CD14-positive monocyte (primary cell): ENCODE results near the gene COLQ. TPM values are rescaled to one million over a fixed set of nuclear protein-coding genes. Genes with fewer than 3 reads are reported as not detected.

Experiments
- DNase-seq, 3 donors: peaks; one replicate each; pipeline ENCODE4 v3.0.0-alpha.2; 2011 to 2022
- H2AFZ ChIP-seq: 2 replicates; pipeline ENCODE4 v1.6.0; 2012; ENCODE audit warnings: mild to moderate bottlenecking, low read depth, low read length, inconsistent platforms; ENCODE audit not compliant: insufficient read depth, poor library complexity, severe bottlenecking
- H3K27ac ChIP-seq, 2 donors: 1 replicate in 1 of 2; 2 replicates in 1 of 2; pipeline ENCODE4 v1.5.1; 2012 to 2013; ENCODE audit warnings: low read length in 2 of 2, control low read depth in 1 of 2, inconsistent platforms in 1 of 2, low read depth in 1 of 2, mild to moderate bottlenecking in 1 of 2
- H3K27me3 ChIP-seq, 2 donors: one replicate each; pipeline versions ENCODE4 v1.6.0 to v1.6.1; 2011 to 2013; ENCODE audit warnings: low read length in 2 of 2; ENCODE audit not compliant: control insufficient read depth in 2 of 2, insufficient read depth in 2 of 2
- H3K36me3 ChIP-seq, 2 donors: replicated peaks in 1 of 2; 1 replicate in 1 of 2; 2 replicates in 1 of 2; pipeline versions ENCODE4 v1.5.1 to v1.6.1; 2012 to 2013; ENCODE audit warnings: low read length in 2 of 2, control low read depth in 1 of 2, inconsistent platforms in 1 of 2, mild to moderate bottlenecking in 1 of 2; ENCODE audit not compliant: insufficient read depth in 2 of 2, control insufficient read depth in 1 of 2
- H3K4me1 ChIP-seq, 2 donors: 1 replicate in 1 of 2; 2 replicates in 1 of 2; pipeline versions ENCODE4 v1.5.1 to v1.6.1; 2012 to 2013; ENCODE audit warnings: low read length in 2 of 2, control low read depth in 1 of 2, inconsistent platforms in 1 of 2, mild to moderate bottlenecking in 1 of 2, moderate library complexity in 1 of 2; ENCODE audit not compliant: insufficient read depth in 2 of 2, control insufficient read depth in 1 of 2
- H3K4me2 ChIP-seq: replicated peaks from 2 replicates; pipeline ENCODE3; 2012; ENCODE audit warnings: low read length, moderate library complexity, mild to moderate bottlenecking; ENCODE audit not compliant: poor library complexity, severe bottlenecking; ENCODE audit errors: extremely low read depth
- H3K4me3 ChIP-seq, 3 experiments: fragments of 200-600 bp in 1 of 3; sonication (generic) in 1 of 3; replicated peaks in 1 of 3; 1 replicate in 2 of 3; 2 replicates in 1 of 3; pipeline ENCODE4 v1.5.1; 2011 to 2013; ENCODE audit warnings: low read length in 3 of 3, mild to moderate bottlenecking in 3 of 3, control low read depth in 2 of 3, low read depth in 2 of 3, inconsistent platforms in 1 of 3, moderate library complexity in 1 of 3
- H3K79me2 ChIP-seq: 2 replicates; pipeline ENCODE4 v1.6.0; 2012; ENCODE audit warnings: mild to moderate bottlenecking, control low read depth, inconsistent platforms, low read length, moderate library complexity; ENCODE audit not compliant: insufficient read depth
- H3K9ac ChIP-seq: 2 replicates; pipeline ENCODE4 v1.6.0; 2017; ENCODE audit warnings: low read length, mild to moderate bottlenecking; ENCODE audit not compliant: insufficient read depth, poor library complexity, severe bottlenecking
- H3K9me3 ChIP-seq, 2 donors: replicated peaks in 1 of 2; 1 replicate in 1 of 2; 2 replicates in 1 of 2; pipeline versions ENCODE4 v1.5.1 to v1.6.1; 2012 to 2013; ENCODE audit warnings: low read length in 2 of 2, control low read depth in 1 of 2; ENCODE audit not compliant: control insufficient read depth in 1 of 2, insufficient read depth in 1 of 2
- H4K20me1 ChIP-seq: 2 replicates; pipeline ENCODE4 v1.6.0; 2012; ENCODE audit warnings: mild to moderate bottlenecking, low read length, control low read depth, moderate library complexity; ENCODE audit not compliant: insufficient read depth
- H3K27ac Mint-ChIP-seq, 7 donors: one replicate each; pipeline ENCODE4 v1.8.0; 2020; ENCODE audit warnings: mild to moderate bottlenecking in 7 of 7, mixed read lengths in 7 of 7, moderate library complexity in 6 of 7, inconsistent platforms in 2 of 7
- H3K27me3 Mint-ChIP-seq, 3 donors: one replicate each; pipeline ENCODE4 v1.8.0; 2021 to 2022; ENCODE audit warnings: low read depth in 3 of 3, mild to moderate bottlenecking in 3 of 3, mixed read lengths in 3 of 3, moderate library complexity in 3 of 3, inconsistent platforms in 1 of 3
- H3K36me3 Mint-ChIP-seq, 2 donors: one replicate each; pipeline ENCODE4 v1.8.0; 2020; ENCODE audit warnings: mixed read lengths in 2 of 2, inconsistent platforms in 1 of 2, mild to moderate bottlenecking in 1 of 2
- H3K4me1 Mint-ChIP-seq: one replicate; pipeline ENCODE4 v1.8.0; 2020; ENCODE audit warnings: mild to moderate bottlenecking, mixed read lengths
- H3K4me3 Mint-ChIP-seq, 2 donors: one replicate each; pipeline ENCODE4 v1.8.0; 2020; ENCODE audit warnings: mild to moderate bottlenecking in 2 of 2, mixed read lengths in 2 of 2, moderate library complexity in 1 of 2
- H3K9me3 Mint-ChIP-seq, 7 donors: one replicate each; pipeline ENCODE4 v1.8.0; 2020 to 2022; ENCODE audit warnings: mixed read lengths in 7 of 7, mild to moderate bottlenecking in 6 of 7, moderate library complexity in 6 of 7, inconsistent platforms in 2 of 7
- CTCF ChIP-seq: fragments of 200-600 bp; IDR thresholded peaks from one replicate; pipeline ENCODE4 v1.8.0; 2022; ENCODE audit warnings: antibody characterized with exemption, mild to moderate bottlenecking
- WGBS: methylation state at CpG from one replicate; pipeline ENCODE4 v1.1.5; 2013; ENCODE audit warnings: missing lambda C conversion rate; ENCODE audit not compliant: insufficient coverage; 5-methylcytosine and 5-hydroxymethylcytosine counted together
- intact Hi-C, 2 donors: fragments of 100-400 bp; cut with micrococcal nuclease; formaldehyde crosslinking; loops; one replicate each; pipeline versions ENCODE4 v1.15.0 to v1.15.1; 2023
- polyA plus RNA-seq, 3 donors: library from polyadenylated mRNA; depleted of rRNA in 1 of 3; unstranded in 2 of 3; stranded (reverse) in 1 of 3; fragments of 300-500 nt in 2 of 3; fragments of >200 nt in 1 of 3; fragmentation: Illumina TruSeq in 2 of 3; gene quantifications; 1 replicate in 2 of 3; 2 replicates in 1 of 3; pipeline ENCODE4 v1.2.3, GENCODE V29; 2012 to 2021

COLQ gene
- polyA plus RNA-seq, 3 donors = 0.23 to 1.9 (median 0.73) TPM

GRCh38 chr3:15553749-15554148 is 32.2 kb upstream of the COLQ start:
- H3K36me3 ChIP-seq = no peaks in the 10 kb centered on the region
- H3K9me3 Mint-ChIP-seq = peaks cover 0 to 6% (median 0%) of the 10 kb centered on the region in 7 donors

GRCh38 chr3:15551902-15552301 is 30.4 kb upstream of the COLQ start:
- Histone ChIP-seq H3K4me2 (no peak overlapping the region), H3K36me3 (no peaks in the 10 kb centered on the region), H3K9me3 (peaks cover under 1 to 5% of the 10 kb centered on the region in 2 donors), H3K79me2 (no peaks in the 10 kb centered on the region), H2AFZ (no peak overlapping the region), H4K20me1 (no peaks in the 10 kb centered on the region), H3K4me3 (no peak overlapping the region), H3K27ac (no peak overlapping the region), H3K27me3 (no peaks in the 10 kb centered on the region), H3K4me1 (peaks cover 20 to 23% of the 10 kb centered on the region in 2 donors), H3K9ac (no peak overlapping the region)
- Mint-ChIP-seq H3K36me3 (peaks cover 4 to 12% of the 10 kb centered on the region in 2 donors), H3K4me3 (no peak overlapping the region), H3K27me3 (peaks cover 0 to 2% (median 0%) of the 10 kb centered on the region in 3 donors), H3K27ac (peak overlapping the region in 3 of 7 donors; percentile 4 to 69 (median 36)), H3K4me1 (peaks cover 20% of the 10 kb centered on the region), H3K9me3 (peaks cover under 1 to 12% (median 3%) of the 10 kb centered on the region in 7 donors)
- TF ChIP-seq CTCF = no peak
- 100% methylated on average over 1 of the region's 1 CpG for WGBS
- DNase-seq = no peak
- intact Hi-C loops = loop anchor here in 1 of 2 donors (10.0 kb wide), 3 partner anchors 107 to 347 kb away; partner anchors contain the start of gene CAPN7

More at GRCh38 chr3:15553749-15554148, 32.2 kb upstream of the COLQ start:
- no peak overlapping the region for H3K4me3 Mint-ChIP-seq
- no peaks in the 10 kb centered on the region for H3K79me2 ChIP-seq
- peaks cover 0 to 2% (median 0%) of the 10 kb centered on the region in 3 donors for H3K27me3 Mint-ChIP-seq
- H3K36me3 Mint-ChIP-seq = peaks cover 4 to 12% of the 10 kb centered on the region in 2 donors
- no peaks in the 10 kb centered on the region for H3K27me3 ChIP-seq
- DNase-seq = no peak
- 97% methylated on average over 3 of the region's 3 CpGs for WGBS
- H3K4me3 ChIP-seq = no peak overlapping the region
- peak overlapping the region in 2 of 7 donors; percentile 18 to 61 for H3K27ac Mint-ChIP-seq
- H3K9ac ChIP-seq = no peak overlapping the region
- H3K4me1 ChIP-seq = peaks cover 30 to 33% of the 10 kb centered on the region in 2 donors
- H3K9me3 ChIP-seq = no peaks in the 10 kb centered on the region
- TF ChIP-seq CTCF = no peak
- no peak overlapping the region for H2AFZ ChIP-seq
- no peak overlapping the region for H3K27ac ChIP-seq
- intact Hi-C loops = loop anchor here in 1 of 2 donors (10.0 kb wide), 3 partner anchors 109 to 349 kb away; partner anchors contain the start of gene CAPN7
- peaks cover 29% of the 10 kb centered on the region for H3K4me1 Mint-ChIP-seq
- no peaks in the 10 kb centered on the region for H4K20me1 ChIP-seq
- H3K4me2 ChIP-seq = no peak overlapping the region
